ENCODE results near the gene SLC2A1.

DNA sequence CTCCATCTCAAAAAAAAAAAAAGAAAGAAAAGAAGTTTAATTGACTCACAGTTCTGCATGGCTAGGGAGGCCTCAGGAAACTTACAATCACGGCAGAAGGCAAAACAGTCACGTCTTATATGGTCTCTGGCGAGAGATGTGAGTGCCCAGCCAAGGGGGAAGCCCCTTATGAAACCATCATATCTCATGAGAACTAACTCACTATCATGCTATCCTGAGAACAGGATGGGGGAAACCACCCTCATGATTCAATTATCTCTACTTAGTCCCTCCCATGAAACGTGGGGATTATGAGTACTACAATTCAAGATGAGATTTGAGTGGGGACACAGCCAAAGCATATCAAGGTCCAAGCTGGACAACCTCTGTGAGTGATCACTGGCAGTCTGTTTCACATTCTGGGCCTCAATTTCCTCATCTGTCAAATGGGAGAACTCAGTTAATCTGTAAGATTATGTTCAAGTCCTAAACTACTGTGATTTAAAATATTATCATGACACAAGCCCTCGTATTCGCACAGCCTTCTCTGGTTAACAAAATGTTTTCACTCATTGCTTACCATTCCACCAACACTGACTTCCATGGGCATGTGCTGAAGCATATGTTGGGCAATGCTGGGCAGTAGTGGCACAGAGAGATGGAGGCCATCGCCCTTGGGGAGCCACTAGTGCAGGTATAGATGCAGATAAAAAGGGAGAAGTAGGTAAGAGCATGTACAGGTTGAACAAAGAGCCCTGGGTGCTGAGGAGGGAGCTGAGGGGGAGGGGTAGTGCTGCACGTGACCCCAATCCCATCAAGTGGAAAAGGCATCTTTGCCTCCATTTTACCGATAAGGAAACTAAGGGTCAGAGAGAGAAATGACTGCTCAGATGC is 46.2 kb upstream of the SLC2A1 start:
- TF ChIP-seq, protein P1, sequence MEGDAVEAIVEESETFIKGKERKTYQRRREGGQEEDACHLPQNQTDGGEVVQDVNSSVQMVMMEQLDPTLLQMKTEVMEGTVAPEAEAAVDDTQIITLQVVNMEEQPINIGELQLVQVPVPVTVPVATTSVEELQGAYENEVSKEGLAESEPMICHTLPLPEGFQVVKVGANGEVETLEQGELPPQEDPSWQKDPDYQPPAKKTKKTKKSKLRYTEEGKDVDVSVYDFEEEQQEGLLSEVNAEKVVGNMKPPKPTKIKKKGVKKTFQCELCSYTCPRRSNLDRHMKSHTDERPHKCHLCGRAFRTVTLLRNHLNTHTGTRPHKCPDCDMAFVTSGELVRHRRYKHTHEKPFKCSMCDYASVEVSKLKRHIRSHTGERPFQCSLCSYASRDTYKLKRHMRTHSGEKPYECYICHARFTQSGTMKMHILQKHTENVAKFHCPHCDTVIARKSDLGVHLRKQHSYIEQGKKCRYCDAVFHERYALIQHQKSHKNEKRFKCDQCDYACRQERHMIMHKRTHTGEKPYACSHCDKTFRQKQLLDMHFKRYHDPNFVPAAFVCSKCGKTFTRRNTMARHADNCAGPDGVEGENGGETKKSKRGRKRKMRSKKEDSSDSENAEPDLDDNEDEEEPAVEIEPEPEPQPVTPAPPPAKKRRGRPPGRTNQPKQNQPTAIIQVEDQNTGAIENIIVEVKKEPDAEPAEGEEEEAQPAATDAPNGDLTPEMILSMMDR (IDR thresholded peaks at IDR 0.05) = no peak
- no peak for TF ChIP-seq POLR2A (IDR thresholded peaks at IDR 0.05)
